NCI-H345 (cell line): Measurements from ENCODE around the gene GRIP1.

Source experiments
- DNase-seq: peaks from one replicate; lab custom pipeline; 2025; lab: John Stamatoyannopoulos, UW

GRIP1 gene

DNA sequence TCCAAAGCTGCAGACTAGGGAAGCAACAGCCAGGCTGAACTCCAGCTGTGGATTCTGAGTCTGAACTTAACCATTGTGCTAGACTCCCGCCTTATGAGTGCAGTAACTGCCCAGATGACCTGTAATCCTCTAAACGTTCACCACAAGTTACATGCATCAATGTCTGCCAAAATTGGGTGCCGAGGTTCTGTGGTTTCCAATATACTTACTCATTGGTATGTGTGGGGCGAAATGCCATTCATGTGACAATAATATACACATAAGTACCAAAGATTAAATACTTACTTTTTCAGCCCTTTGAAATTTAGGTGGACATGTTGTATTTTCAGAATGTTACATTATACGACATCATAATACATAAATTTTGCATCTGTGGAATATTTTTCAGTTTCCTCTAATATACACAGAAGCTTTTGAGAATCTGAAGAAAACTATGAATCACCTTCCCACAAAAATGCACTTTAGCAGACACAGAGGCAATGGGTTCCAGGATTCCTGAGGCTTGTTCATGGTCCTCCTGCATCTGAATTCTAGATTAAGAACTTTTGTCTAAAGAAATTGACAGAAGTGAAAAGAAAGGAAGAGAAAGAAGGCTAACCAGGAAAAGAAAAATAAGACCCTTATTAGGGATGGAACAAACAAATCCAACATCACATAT is 31.7 kb downstream of the GRIP1 start:
- no peak for DNase-seq

DNA sequence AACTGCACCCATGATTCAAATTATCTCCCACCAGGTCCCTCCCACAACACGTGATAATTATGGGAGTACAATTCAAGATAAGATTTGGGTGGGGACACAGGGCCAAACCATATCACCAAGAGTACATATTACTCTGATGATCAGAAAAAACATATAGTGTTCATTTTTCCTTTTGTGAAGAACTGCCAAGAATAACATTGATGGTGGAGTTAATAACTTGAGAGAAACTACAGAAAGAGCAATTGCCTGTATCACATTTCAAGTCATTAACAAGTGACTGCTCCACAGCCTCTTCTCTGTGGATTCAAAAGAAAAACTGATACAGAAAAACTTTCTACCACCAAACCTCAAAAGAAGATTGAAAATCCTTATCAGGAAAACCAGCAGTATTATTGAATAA is 34.7 kb downstream of the GRIP1 start:
- no peak for DNase-seq

DNA sequence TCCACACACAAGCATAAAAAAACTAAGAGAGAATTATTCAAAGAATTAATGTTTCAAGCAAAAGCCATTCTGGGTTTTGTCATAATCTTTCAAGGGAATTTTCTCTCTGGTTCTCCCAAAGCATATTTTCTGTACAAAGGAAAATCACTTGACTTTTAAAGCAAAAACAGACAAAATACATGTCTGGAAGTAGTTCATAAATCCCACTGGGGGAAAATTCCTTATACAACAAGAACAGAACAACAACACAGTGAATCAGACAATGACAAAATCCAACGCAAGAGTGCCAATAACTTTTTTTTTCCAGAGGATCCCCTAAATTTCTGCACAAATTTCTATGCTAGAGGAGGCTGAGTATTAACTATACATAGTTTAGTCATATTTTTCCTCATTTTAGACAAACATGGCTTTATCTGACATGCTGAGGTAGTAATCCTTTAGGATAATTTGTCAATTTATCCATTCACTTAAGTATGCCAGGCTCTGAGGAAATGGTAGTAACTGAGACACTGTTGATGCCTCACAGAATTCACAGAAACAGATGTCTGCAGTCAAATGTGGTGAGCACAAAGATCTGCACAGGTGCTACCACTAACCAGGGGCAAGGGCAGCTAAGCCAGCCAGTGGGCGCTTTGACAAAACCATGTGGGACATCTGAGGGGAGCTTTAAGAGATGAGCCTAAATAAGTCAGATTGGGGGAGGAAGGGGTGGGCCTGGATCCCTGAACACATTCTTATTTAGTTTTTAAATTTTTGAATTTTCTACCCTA is 38.0 kb downstream of the GRIP1 start:
- DNase-seq, result no peak

DNA sequence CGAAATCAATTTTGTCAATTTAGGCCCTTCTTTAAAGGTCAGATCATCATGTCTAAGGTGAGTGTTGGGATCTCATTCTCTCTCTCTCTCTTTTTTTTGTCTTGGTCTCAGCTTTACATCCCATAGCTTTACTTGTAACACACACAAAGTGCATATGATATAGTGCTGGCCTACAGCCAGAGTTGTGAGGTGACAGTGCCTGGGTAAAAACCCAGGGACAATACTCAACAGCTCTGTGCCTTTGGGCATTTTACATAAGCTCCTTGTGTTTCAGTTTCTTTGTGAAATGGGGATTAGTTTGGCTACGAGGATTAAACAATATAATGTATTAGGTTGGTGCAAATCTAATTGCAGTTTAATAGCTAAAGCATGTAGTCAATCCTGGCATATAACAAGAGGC is 40.2 kb downstream of the GRIP1 start:
- DNase-seq, result peak; percentile 39

DNA sequence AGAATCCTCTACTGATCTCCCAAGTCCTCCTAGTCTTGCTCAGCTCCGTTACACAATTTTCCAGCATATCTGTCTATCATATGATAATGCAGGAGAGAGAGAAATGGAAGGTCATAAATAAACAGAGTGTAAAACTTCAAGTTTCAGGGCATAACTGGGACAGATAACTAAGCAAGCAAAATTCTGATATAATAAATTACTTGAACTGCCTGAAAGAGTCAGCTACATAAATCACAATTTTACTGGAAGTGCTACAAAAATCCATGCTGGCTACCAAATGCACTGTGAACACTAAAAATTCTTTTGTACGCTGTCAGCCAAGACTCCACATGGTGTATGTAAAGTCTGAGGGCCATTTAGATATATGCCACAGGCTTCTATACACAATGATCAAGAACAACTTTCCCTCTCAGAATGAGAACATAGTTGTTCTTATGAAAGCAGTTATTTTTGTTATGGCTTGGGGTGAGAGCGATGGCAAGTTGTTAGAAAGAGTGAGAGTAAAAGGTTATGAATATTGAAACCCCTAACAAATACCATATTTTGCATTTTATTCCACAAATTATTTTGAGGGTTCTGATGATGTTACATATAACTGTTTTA is 41.1 kb downstream of the GRIP1 start:
- DNase-seq, result no peak

DNA sequence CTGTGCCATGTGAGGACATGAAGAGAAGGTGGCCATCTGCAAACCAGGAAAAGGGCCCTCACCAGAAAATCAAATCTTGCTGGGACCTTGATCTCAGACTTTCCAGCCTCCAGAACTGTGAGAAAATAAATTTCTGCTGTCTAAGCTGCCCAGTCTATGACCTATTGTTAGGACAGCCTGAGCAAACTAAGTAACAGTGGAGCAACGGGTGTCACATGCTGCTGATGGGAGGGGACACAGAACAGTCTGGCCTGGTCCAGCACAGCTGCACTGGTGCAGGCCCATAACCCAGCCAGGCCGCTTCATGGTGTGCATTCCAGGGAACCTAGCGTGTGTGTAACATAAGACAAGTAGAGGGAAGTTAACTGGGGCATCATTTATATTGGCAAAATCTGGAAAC is 42.1 kb downstream of the GRIP1 start:
- DNase-seq, result no peak

DNA sequence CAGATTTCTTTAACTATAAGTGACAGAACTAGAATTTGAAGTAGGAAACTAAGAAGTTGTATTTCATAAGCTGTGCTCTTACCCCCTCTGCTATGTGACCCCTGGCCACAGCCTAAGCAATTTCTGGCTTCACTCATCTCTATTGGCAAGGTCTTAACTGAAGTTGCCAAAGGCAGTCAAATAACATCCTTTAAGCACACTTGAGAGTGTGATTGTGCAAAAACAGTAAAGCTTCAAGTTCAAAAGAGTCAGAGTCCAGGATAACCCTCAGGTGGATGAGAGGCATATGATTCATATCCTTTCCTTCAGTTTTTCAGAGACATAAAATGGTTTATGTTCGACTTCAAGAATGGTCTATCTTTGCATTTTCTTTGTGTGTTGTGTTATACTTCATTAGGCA is 45.2 kb downstream of the GRIP1 start:
- DNase-seq, result no peak

DNA sequence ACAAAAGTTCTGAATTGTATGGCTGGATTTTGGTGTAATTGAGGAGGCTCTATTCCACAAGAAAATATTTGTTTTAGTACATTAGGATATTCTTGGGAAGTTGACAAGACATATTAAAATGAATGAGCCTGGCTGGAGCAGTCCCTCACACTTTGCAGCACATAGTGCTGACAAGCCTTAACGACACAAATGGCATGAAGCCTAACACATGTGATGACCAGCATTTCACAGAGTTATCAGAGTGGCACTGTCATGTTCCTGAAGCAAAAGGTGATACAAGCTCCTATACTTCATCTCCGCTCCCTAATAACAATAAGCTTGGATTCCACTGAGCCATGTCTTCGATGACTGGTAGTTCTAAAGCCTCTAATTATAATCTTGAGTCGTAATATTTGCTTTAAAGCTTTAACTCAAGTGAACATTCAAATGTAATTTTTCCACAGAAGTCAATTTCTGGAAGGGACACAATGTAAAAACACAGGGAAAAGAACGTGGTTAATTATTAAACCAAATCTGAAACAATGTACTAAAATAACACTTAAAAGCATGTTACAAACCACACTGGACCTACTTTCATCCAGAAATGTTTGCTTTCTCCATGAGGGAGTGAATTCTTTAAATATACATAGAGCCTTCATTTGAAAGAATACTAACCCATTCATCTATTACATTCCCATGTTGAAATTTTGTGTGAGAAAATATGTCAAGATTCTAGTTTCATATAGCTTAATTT is 49.6 kb downstream of the GRIP1 start:
- DNase-seq, result no peak

DNA sequence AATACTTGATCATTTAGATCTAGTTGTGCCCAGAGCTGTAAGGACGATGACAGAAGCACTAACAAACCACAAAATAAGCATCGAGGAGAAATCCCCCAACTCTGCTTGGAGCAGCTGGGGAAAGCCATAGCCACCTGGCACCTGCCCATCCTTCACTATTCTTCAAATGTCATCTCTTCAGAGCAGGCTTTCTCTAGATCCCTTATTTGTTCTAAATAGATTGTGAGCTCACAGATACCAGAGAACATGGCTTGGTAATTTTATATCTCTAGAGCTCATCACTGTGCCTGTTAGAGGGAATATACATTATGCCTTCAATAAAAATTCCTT is 50.9 kb downstream of the GRIP1 start:
- DNase-seq, result no peak

DNA sequence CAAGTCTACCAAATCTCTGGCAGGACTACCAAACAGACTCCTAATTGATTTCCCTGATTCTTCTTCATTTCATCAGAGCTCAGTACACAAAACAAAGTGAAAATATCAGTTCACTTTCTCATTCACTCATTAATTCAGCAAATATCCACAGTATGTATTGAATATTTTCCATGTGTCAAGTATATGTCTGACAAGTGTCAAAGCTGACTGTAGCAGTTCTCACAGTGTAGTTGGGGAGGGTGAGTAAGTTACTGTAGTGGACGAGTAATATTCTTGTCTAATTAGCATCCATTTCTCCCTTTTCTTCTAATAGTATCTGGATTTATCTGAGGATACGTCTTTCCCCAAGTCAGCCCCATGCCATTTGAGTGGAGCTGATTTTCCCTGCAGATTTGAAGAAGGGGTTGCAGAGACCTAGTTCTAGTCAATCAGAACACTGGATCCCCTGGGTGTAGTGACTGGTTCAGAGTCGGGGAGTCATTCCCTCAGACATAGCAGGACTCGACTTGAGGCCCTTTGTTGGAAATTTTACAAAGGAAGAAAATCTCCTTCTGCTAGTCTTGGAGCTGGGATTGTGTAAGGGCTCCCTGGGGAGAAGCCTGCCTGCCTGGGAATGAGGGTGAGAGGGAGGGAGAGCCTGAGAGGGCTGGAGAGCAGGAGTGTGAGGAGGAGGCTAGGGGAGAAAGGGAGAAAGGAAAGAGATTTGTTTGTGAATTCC is 51.4 kb downstream of the GRIP1 start:
- DNase-seq, result peak; percentile 31

DNA sequence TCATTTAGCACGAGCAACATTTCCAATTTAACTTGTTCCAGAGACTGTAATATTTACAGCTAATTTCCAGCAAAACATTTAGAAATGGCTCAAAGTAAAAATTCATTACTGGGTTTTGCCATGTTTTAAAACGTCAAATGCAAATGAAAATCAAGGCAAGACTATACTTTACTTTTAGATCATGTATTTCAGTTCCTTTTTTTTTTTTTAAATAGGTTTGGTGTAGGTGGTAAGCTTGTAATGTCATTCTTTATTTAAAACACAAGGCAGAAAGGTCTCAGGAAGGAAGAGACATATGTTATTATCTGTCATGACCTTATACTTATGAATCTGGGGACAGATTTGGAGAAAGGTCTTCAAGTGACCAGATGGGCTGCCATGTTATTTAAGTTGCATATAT is 54.1 kb downstream of the GRIP1 start:
- no peak for DNase-seq

DNA sequence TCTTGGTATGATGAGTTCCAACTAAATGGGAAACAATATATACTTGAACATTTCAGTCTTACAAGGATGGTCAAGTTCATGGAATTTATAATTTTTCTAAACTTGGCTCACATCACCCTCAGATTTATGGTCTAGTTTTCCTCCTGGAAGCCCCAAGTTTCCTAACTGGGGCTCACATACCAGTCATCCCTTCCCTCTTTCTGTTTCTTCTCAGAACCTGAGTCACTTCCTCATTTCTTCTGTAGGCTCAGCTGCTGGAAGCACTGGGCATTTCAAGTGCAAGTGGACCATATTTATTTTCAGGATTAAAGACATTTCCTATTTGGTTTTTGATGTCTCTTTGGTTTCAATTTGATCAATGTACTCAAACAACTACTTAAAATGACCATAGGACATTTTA is 55.4 kb downstream of the GRIP1 start:
- no peak for DNase-seq

DNA sequence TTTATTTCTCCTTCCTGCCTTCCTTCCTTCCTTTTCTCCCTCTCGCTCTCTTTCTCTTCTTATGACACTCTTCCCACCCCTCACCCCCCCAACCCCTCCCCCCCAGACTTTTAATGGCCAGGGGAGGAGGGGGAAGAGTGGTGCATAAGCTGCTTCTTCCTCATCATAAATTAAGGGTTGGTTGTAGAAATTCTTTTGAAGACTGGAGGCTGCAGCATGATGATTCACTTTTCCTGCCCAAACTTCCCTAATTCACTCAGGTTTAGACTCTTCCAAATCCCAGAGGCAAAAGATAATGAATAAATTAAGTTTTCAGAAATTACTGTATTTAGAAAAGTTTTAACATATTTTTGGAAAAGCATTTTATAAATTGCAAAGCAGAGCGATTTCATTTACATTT is 58.2 kb downstream of the GRIP1 start:
- no peak for DNase-seq

DNA sequence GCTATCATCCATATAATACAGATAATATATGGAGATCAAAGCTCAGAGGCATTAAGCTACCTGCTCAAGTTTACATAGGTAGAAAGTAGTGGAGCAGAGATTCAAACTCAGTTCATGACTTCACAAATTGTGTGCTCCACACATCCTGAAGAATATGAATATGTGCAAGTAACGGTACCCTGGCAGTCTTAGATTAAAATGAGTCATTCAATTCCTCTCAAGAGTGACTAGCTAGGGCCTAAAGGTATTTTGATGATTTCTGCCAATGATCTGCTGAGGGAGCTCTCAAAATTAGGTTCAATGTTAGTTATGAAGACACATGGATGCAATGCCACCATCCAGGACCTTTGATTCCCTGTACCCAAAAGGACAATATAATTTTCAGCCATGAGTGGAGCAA is 58.9 kb downstream of the GRIP1 start:
- DNase-seq, result no peak

DNA sequence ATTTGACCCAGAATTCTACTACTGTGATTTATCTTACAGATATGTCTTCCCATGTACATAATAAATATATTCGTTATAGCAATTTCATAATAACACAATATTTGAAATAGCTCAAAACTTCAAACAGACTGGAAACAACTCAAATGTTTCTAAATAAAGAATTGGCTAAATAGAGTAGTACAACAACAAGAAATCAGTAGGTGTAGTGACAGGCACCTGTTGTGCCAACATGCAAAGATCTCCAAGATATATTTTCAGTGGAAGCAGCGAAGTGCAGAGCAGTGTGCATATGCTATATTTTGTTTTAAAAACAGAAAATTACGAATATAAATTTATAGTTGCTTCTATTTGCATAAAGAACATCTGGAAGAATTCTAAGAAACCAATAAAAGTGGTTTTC is 60.9 kb downstream of the GRIP1 start:
- DNase-seq, result no peak

DNA sequence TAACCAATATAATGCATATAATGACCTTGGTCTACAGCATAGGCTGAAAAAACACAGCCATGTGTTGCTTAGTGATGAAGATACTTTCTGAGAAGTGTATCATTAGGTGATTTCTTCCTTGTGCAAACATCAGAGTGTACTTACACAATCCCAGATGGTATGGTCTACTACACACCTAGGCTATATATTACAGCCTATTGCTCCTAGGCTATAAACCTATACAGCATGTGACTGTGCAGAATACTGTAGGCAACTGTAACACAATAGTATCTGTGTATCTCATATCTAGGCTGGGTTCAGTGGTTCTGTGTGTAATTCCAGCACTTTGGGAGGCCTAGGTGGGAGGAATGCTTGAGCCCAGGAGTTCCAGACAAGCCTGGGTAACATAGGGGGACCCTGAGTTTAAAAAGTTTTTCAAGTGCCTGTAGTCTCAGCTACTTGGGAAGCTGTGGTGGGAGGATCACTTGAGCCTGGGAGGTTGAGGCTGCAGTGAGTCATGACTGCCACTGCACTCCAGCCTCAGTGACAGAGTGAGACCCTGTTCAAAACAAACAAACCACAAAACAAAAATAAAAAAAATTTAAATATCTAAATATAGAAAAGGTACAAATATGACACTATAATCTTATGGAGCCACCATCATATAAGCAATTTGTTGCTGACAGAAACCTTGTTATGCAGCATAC is 66.6 kb downstream of the GRIP1 start:
- DNase-seq, result no peak

DNA sequence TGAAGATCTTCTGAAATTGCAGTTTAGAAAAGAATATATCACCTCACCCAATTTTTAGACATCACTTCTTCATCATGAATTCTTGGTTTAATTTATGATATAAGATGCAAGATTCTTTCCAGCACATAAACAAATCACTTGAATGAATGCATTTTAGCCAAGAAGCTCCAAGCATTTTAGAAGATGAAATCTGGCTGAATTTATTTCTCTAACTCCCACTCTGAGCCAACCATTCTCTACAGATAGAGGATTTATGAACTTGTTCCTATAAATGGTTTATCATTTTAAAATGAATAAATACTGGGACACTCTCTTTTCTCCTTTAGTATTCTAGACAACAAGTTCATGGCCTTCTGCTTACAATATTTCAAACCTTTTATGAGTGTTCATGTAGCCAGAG is 71.7 kb downstream of the GRIP1 start:
- DNase-seq, result no peak

DNA sequence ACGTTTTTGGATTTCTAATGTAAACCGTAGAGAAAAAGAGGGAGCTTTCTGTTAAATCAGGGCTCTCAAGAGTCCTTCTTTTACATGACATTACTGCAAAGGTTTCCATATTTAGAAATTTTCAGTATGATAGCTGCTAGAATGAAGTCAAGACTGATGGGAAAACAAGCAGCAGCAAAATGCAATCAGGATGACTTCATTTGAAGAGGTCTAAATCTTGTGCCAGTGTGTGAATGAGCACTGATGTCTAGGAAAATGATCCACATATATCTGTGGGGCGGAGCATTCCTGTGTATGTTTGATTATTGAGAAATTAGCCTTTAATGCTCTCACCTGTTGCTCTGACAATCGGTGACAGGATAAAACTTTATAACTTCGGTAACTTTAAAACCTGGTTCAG is 73.6 kb downstream of the GRIP1 start:
- DNase-seq, result no peak

DNA sequence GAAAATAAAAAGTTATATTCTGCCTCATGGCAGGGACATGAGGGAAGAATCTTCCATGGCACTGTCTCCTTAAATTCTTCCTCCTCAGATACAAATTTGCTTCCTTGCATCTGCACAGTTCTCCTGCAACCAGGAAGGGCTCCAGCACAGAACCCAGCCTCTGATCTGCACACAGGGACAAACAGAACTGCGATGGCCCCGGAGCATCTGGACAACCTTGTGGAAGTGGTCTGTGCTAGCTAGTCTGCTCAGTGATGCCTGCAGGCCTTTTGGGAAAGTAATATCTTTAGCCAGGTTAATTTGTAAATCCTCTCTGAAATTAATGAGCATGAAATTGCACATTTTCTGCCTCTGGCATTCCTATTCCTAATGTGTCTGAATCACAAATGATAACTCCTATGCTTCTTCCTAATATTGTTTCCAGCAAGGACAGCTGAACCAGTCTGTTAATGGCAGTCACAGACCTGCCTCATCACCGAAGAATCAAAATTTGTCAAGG is 74.8 kb downstream of the GRIP1 start:
- DNase-seq, result no peak

DNA sequence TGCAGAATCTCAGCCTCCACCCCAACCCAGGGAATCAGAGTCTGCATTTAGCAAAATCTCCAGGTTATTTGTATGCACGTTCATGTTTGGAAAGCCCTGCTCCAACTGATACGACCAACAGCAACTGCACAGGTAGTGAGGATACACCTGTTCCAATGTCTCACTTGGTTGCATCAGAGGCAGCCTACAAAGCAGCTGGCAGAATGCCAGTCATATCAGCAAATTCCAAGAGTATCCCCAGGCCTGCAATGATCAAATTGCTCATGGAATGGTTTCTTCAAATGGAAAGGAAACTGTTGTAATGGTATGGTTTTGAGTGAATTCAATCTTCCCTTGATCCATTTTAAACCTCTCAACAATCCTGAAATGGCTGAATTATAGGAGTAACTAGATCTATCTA is 75.4 kb downstream of the GRIP1 start:
- DNase-seq, result peak; percentile 67

DNA sequence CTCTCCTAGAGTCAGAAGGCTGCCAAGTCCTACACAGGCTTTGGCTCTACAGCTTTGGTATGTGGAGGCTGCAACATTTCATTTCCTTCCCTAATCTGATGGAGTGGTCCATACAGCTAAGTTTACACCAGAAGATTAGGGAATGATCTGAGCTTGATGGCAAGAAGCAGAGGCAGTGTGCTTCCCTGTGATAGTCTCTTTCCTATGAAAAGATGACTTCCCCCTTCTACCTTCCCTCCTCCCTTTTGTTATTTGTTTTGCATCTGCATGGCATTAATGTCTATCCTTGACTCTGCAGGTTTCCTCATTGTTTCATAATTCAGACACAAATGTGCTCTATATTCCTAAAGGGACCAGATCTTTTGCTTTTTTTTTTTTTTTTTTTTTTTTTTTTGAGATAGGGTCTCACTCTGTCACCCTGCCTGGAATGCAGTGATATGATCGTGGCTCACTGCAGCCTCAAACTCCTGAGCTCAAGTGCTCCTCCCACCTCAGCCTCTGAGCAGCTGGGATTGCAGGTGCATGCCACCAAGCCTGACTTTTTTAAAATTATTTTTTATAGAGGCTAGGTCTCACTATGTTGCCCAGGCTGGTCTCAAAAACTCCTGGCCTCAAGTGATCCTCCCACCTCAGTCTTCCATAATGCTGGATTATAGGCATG is 76.3 kb downstream of the GRIP1 start:
- no peak for DNase-seq
